Transverse colon (tissue), 4 donors: ENCODE results near the gene GCM1.

Source experiments
- POLR2AphosphoS5 ChIP-seq, 3 donors: sonication (generic); formaldehyde crosslinking; IDR thresholded peaks; one replicate each; pipeline ENCODE4 v1.6.1; 2016; ENCODE audit warnings: antibody characterized with exemption in 3 of 3
- TF ChIP-seq, protein P1 (sequence below), 5 experiments: fragments of 200-600 bp in 3 of 5; fragments of 450-650 bp in 2 of 5; sonication (generic) in 3 of 5; IDR thresholded peaks; 1 replicate in 2 of 5; 2 replicates in 3 of 5; pipeline ENCODE4 v1.5.1; 2016 to 2017; ENCODE audit warnings: antibody characterized with exemption in 5 of 5, inconsistent platforms in 3 of 5, mild to moderate bottlenecking in 2 of 5, moderate library complexity in 1 of 5

GRCh38 chr6:53148684-53149083 is at the start of gene GCM1:
- TF ChIP-seq, protein P1, sequence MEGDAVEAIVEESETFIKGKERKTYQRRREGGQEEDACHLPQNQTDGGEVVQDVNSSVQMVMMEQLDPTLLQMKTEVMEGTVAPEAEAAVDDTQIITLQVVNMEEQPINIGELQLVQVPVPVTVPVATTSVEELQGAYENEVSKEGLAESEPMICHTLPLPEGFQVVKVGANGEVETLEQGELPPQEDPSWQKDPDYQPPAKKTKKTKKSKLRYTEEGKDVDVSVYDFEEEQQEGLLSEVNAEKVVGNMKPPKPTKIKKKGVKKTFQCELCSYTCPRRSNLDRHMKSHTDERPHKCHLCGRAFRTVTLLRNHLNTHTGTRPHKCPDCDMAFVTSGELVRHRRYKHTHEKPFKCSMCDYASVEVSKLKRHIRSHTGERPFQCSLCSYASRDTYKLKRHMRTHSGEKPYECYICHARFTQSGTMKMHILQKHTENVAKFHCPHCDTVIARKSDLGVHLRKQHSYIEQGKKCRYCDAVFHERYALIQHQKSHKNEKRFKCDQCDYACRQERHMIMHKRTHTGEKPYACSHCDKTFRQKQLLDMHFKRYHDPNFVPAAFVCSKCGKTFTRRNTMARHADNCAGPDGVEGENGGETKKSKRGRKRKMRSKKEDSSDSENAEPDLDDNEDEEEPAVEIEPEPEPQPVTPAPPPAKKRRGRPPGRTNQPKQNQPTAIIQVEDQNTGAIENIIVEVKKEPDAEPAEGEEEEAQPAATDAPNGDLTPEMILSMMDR (IDR thresholded peaks at IDR 0.05), result no peak
- no peak for TF ChIP-seq POLR2AphosphoS5 (IDR thresholded peaks at IDR 0.05)
